ENCODE measurements around the gene SCMH1.

GRCh38 chr1:41005876-41006275, 236.2 kb downstream of the SCMH1 start:
- no peak for TF ChIP-seq BHLHE40 (IDR thresholded peaks at IDR 0.05; ENCODE audit: low read depth, low read length)
- TF ChIP-seq MAX (IDR thresholded peaks at IDR 0.05) = no peak
